Smooth muscle cell (in vitro differentiated cells): ENCODE measurements around the gene ANKRD40CL. TPM values are rescaled to one million over a fixed set of nuclear protein-coding genes. Genes with fewer than 3 reads are reported as not detected.
A peak's percentile ranks its signal among the peaks of the same experiment; 100 is the strongest.

Source experiments
- DNase-seq: peaks from one replicate; lab custom pipeline; 2025; ENCODE audit not compliant: unreplicated experiment; lab: John Stamatoyannopoulos, UW
- H2AFZ ChIP-seq: fragments of 200-600 bp; sonication (generic); 2 replicates; pipeline ENCODE4 v1.6.0; 2016; ENCODE audit warnings: antibody characterized with exemption, low read depth, mild to moderate bottlenecking
- H3F3A ChIP-seq: fragments of 200-600 bp; sonication (generic); 2 replicates; pipeline ENCODE4 v1.6.0; 2017; ENCODE audit warnings: antibody characterized with exemption, low read depth
- H3K27ac ChIP-seq: fragments of 200-600 bp; sonication (generic); 2 replicates; pipeline ENCODE4 v1.5.1; 2016; ENCODE audit warnings: low read depth, mild to moderate bottlenecking
- H3K27me3 ChIP-seq: fragments of 200-600 bp; sonication (generic); 2 replicates; pipeline ENCODE4 v1.6.1; 2016; ENCODE audit warnings: low read depth, mild to moderate bottlenecking
- H3K36me3 ChIP-seq: fragments of 200-600 bp; sonication (generic); 2 replicates; pipeline ENCODE4 v1.5.1; 2016; ENCODE audit warnings: low read depth
- H3K4me1 ChIP-seq: fragments of 200-600 bp; sonication (generic); 2 replicates; pipeline ENCODE4 v1.5.1; 2016; ENCODE audit warnings: low read depth
- H3K4me2 ChIP-seq: fragments of 200-600 bp; sonication (generic); 2 replicates; pipeline ENCODE4 v1.6.0; 2016; ENCODE audit warnings: mild to moderate bottlenecking
- H3K4me3 ChIP-seq: fragments of 200-600 bp; sonication (generic); 2 replicates; pipeline ENCODE4 v1.5.1; 2016; ENCODE audit warnings: mild to moderate bottlenecking
- H3K79me2 ChIP-seq: fragments of 200-600 bp; sonication (generic); 2 replicates; pipeline ENCODE4 v1.6.0; 2016; ENCODE audit warnings: low read depth, mild to moderate bottlenecking
- H3K9ac ChIP-seq: fragments of 200-600 bp; sonication (generic); 2 replicates; pipeline ENCODE4 v1.6.0; 2016; ENCODE audit warnings: low read depth
- H3K9me3 ChIP-seq: fragments of 200-600 bp; sonication (generic); replicated peaks from 2 replicates; pipeline ENCODE4 v1.5.1; 2016; ENCODE audit warnings: low read depth
- H4K20me1 ChIP-seq: fragments of 200-600 bp; sonication (generic); 2 replicates; pipeline ENCODE4 v1.6.0; 2016; ENCODE audit warnings: low read depth
- CTCF ChIP-seq: fragments of 200-600 bp; sonication (generic); IDR thresholded peaks from 2 replicates; pipeline ENCODE4 v1.5.1; 2017; ENCODE audit warnings: borderline replicate concordance, mild to moderate bottlenecking, antibody characterized with exemption; ENCODE audit not compliant: insufficient read depth, poor library complexity, severe bottlenecking
- WGBS: methylation state at CpG from one replicate; pipeline ENCODE4 v1.1.7; 2016; ENCODE audit warnings: low lambda C conversion rate; 5-methylcytosine and 5-hydroxymethylcytosine counted together
- polyA plus RNA-seq: library from polyadenylated mRNA; unstranded; fragments of >200 nt; fragmentation: Nextera tagmentation; extraction: Ambion mirVana; gene quantifications from 2 replicates; pipeline ENCODE4 v1.2.1, GENCODE V29; 2016
- total RNA-seq: library from RNA; depleted of rRNA; stranded (reverse); fragments of >200 nt; gene quantifications from 2 replicates; pipeline ENCODE4 v1.2.3, GENCODE V29; 2014

Gene ANKRD40CL
- total and polyA plus RNA-seq, 2 experiments from 2014 or later, result not detected

- DNase-seq, result no peak
- peaks cover 100% of the 10 kb centered on the region for H4K20me1 ChIP-seq
Measured at GRCh38 chr17:50731575-50732460, 35.5 kb downstream of the ANKRD40CL start.

GRCh38 chr17:50728881-50729765 is 38.2 kb downstream of the ANKRD40CL start:
- H3F3A ChIP-seq, result peaks cover 7% of the 10 kb centered on the region
- H4K20me1 ChIP-seq, result peaks cover 100% of the 10 kb centered on the region
- no peak overlapping the region for H3K27ac ChIP-seq
- no peaks in the 10 kb centered on the region for H3K9me3 ChIP-seq
- H3K4me3 ChIP-seq, result no peak overlapping the region
- H2AFZ ChIP-seq, result no peak overlapping the region
- no peak for TF ChIP-seq CTCF
- DNase-seq, result no peak
- WGBS, result 74% methylated on average over 5 of the region's 5 CpGs
- H3K4me1 ChIP-seq, result no peaks in the 10 kb centered on the region
- H3K27me3 ChIP-seq, result no peaks in the 10 kb centered on the region
- no peak overlapping the region for H3K4me2 ChIP-seq
- no peaks in the 10 kb centered on the region for H3K36me3 ChIP-seq
- no peak overlapping the region for H3K9ac ChIP-seq
- peaks cover 100% of the 10 kb centered on the region for H3K79me2 ChIP-seq

More at GRCh38 chr17:50731575-50732460, 35.5 kb downstream of the ANKRD40CL start:
- Histone ChIP-seq H3K9me3 (no peaks in the 10 kb centered on the region), H3F3A (peaks cover 7% of the 10 kb centered on the region), H3K4me2 (no peak overlapping the region), H3K27ac (peak overlapping the region; percentile 46), H3K4me1 (no peaks in the 10 kb centered on the region), H3K27me3 (no peaks in the 10 kb centered on the region), H3K9ac (no peak overlapping the region), H3K36me3 (peaks cover 2% of the 10 kb centered on the region), H3K4me3 (no peak overlapping the region), H3K79me2 (peaks cover 100% of the 10 kb centered on the region), H2AFZ (no peak overlapping the region)
- no peak for TF ChIP-seq CTCF
- 70% methylated on average over 7 of the region's 7 CpGs for WGBS

- TF ChIP-seq CTCF, result no peak
- WGBS, result 98% methylated on average over 2 of the region's 2 CpGs
- Histone ChIP-seq H4K20me1 (peaks cover 100% of the 10 kb centered on the region), H3K9ac (no peak overlapping the region), H3K36me3 (no peaks in the 10 kb centered on the region), H3K27me3 (no peaks in the 10 kb centered on the region), H3K4me1 (peaks cover 3% of the 10 kb centered on the region), H3K4me3 (no peak overlapping the region), H3F3A (peaks cover 7% of the 10 kb centered on the region), H3K9me3 (no peaks in the 10 kb centered on the region), H3K4me2 (no peak overlapping the region), H3K79me2 (peaks cover 100% of the 10 kb centered on the region), H2AFZ (no peak overlapping the region), H3K27ac (no peak overlapping the region)
- DNase-seq, result no peak
Measured at GRCh38 chr17:50728112-50728429, 39.2 kb downstream of the ANKRD40CL start.
